ENCODE data around the gene HLA-E.

The HLA-E gene

GRCh38 chr6:30489081-30490025 is at the start of gene HLA-E:
HLA-E (plus strand) TSS chr6:30489509; CDS start chr6:30489532, 23 bp downstream.
- DNase-seq, result peak; percentile 59 to 96 (median 78)
- intact Hi-C loops (cut with DNase I), result no loop called here

GRCh38 chr6:30441171-30441570 is 48.1 kb upstream of the HLA-E start:
- no peak for DNase-seq
- intact Hi-C loops (cut with DNase I), result no loop called here

GRCh38 chr6:30443657-30444450 is 45.5 kb upstream of the HLA-E start:
- intact Hi-C loops (cut with DNase I), result no loop called here

GRCh38 chr6:30444451-30444742 is 44.9 kb upstream of the HLA-E start:
- peak in 1 of 10 donors; percentile 24 for DNase-seq
- intact Hi-C loops (cut with DNase I), result no loop called here

More at GRCh38 chr6:30443657-30444450, 45.5 kb upstream of the HLA-E start:
- DNase-seq, result peak in 2 of 10 donors; percentile 40 to 82

- intact Hi-C loops (cut with DNase I), result no loop called here
- no peak for DNase-seq
These were observed 43.0 kb upstream of the HLA-E start for GRCh38 chr6:30446259-30446658.

- intact Hi-C loops (cut with DNase I), result no loop called here
- no peak for DNase-seq
These were observed 42.1 kb upstream of the HLA-E start for GRCh38 chr6:30447237-30447636.

GRCh38 chr6:30450548-30450908 is 38.8 kb upstream of the HLA-E start:
- DNase-seq, result peak in 1 of 10 donors; percentile 31
- intact Hi-C loops (cut with DNase I), result no loop called here

GRCh38 chr6:30450909-30451841 is 38.1 kb upstream of the HLA-E start:
- intact Hi-C loops (cut with DNase I), result no loop called here
- DNase-seq, result peak in 8 of 10 donors; percentile 29 to 88 (median 38)

GRCh38 chr6:30452736-30453507 is 36.4 kb upstream of the HLA-E start:
- peak in 1 of 10 donors; percentile 59 for DNase-seq
- intact Hi-C loops (cut with DNase I), result no loop called here

GRCh38 chr6:30453508-30454116 is 35.7 kb upstream of the HLA-E start:
- intact Hi-C loops (cut with DNase I), result no loop called here
- DNase-seq, result peak; percentile 55 to 97 (median 76)

GRCh38 chr6:30459145-30459544 is 30.2 kb upstream of the HLA-E start:
- no peak for DNase-seq
- intact Hi-C loops (cut with DNase I), result no loop called here

- no peak for DNase-seq
- intact Hi-C loops (cut with DNase I), result no loop called here
These were observed 28.3 kb upstream of the HLA-E start for GRCh38 chr6:30461055-30461454.

GRCh38 chr6:30462482-30462881 is 26.8 kb upstream of the HLA-E start:
- DNase-seq, result no peak
- intact Hi-C loops (cut with DNase I), result no loop called here

GRCh38 chr6:30463242-30463641 is 26.1 kb upstream of the HLA-E start:
- intact Hi-C loops (cut with DNase I), result no loop called here
- DNase-seq, result no peak

GRCh38 chr6:30463651-30464618 is 25.4 kb upstream of the HLA-E start:
- intact Hi-C loops (cut with DNase I), result no loop called here
- peak in 1 of 10 donors; percentile 83 for DNase-seq

- intact Hi-C loops (cut with DNase I), result no loop called here
- no peak for DNase-seq
These were observed 23.6 kb upstream of the HLA-E start for GRCh38 chr6:30465595-30466306.

- DNase-seq, result no peak
These were observed 18.3 kb upstream of the HLA-E start for GRCh38 chr6:30470968-30471367.

More at GRCh38 chr6:30470968-30471367, 18.3 kb upstream of the HLA-E start:
- intact Hi-C loops (cut with DNase I), result no loop called here

All from posterior cingulate gyrus (tissue), 11 donors.